Dermis blood vessel endothelial cell (primary cell): ENCODE results near the gene SEMA4B. TPM values are rescaled to one million over a fixed set of nuclear protein-coding genes. Genes with fewer than 3 reads are reported as not detected.

ENCODE experiments used
- DNase-seq: peaks from one replicate; pipeline ENCODE4 v3.0.0; 2010
- total RNA-seq: library from RNA; depleted of rRNA; stranded (reverse); fragments of >200 nt; gene quantifications from 2 replicates; pipeline ENCODE4 v1.2.3, GENCODE V29; 2014

The SEMA4B gene
- total RNA-seq, 1 donor from 2014 or later = 6.3 TPM

DNA sequence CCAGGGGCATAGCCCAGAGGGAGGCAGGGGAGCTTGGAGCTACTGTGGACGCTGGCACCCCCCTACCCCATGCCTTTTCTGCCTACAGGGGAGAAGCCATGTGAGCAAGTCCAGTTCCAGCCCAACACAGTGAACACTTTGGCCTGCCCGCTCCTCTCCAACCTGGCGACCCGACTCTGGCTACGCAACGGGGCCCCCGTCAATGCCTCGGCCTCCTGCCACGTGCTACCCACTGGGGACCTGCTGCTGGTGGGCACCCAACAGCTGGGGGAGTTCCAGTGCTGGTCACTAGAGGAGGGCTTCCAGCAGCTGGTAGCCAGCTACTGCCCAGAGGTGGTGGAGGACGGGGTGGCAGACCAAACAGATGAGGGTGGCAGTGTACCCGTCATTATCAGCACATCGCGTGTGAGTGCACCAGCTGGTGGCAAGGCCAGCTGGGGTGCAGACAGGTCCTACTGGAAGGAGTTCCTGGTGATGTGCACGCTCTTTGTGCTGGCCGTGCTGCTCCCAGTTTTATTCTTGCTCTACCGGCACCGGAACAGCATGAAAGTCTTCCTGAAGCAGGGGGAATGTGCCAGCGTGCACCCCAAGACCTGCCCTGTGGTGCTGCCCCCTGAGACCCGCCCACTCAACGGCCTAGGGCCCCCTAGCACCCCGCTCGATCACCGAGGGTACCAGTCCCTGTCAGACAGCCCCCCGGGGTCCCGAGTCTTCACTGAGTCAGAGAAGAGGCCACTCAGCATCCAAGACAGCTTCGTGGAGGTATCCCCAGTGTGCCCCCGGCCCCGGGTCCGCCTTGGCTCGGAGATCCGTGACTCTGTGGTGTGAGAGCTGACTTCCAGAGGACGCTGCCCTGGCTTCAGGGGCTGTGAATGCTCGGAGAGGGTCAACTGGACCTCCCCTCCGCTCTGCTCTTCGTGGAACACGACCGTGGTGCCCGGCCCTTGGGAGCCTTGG, 27.0 kb downstream of the SEMA4B start:
- no peak for DNase-seq

GRCh38 chr15:90228960-90229359, 27.8 kb downstream of the SEMA4B start:
- DNase-seq = no peak

- no peak for DNase-seq
Measured at GRCh38 chr15:90230071-90230494, 29.0 kb downstream of the SEMA4B start.

GRCh38 chr15:90230610-90231009, 29.5 kb downstream of the SEMA4B start:
- DNase-seq = no peak

- no peak for DNase-seq
Measured at GRCh38 chr15:90231028-90232017, 30.2 kb downstream of the SEMA4B start.

DNA sequence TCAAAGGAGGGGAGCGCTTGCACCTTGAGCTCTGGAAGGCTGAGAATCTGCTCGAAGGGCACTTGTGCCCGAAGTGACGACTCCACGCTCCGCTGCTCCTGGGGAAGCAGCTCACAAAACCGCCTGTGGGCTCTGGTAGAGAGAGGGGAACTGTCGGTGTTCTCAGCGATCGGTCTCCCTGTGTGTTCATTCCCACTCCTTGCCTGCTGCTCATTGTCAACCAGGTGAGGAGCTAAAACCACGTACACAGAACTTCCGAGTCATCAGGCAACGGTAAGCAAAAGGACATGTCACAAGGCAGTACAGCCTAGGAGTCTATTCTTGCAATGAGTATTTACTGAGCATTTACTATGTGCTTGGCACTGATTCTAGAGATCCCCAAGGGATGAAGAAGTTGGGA, 31.1 kb downstream of the SEMA4B start:
- no peak for DNase-seq

- DNase-seq = no peak
Measured at GRCh38 chr15:90232941-90233386, 31.8 kb downstream of the SEMA4B start.

DNA sequence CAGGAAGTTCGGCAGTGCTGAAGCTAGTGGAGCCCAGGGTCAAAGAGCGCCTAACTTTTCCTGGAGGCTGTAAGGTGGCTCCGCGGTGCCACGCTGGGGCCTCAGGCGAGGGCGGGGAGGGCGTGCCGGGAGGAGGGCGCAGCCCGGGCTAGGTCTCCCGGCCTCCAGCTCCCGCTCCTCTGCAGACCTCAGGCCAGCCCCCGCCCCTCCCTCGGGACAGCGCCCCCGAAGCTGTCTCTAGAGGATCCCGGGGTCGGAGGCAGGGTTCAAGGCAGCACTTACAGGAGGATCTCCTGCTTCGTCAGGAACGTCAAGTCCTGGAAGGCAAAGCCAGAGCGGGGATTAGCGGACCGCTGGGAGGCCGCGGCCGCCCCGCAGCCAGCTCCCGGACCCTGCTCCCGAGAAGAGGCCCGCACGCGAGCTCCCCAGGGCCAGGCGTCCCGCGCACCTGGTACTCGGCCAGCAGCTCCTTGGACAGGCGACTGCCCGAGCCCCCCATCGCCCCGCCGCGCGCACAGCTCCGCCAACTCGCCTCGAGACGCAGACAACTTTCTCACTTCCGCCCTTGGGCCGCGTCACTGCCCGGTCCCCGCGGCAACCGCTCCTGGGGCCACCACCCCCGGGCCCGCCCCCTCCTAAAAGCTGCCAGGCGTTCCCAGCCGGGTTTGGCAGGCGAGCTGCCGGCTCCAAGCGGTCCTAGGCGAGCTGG, 32.4 kb downstream of the SEMA4B start, which contains the start of gene CIB1:
Gene CIB1, minus strand, starts transcription at position 555 of the 709 bp plus-strand sequence. Its CDS starts 56 bp downstream, at position 499.
- DNase-seq = peak; percentile 97

- peak; percentile 27 for DNase-seq
Measured at GRCh38 chr15:90234096-90234988, 33.2 kb downstream of the SEMA4B start, which contains the start of gene GDPGP1. Gene GDPGP1, plus strand, starts transcription at chr15:90234209. Its CDS starts 6,700 bp downstream, at chr15:90240909.

GRCh38 chr15:90239371-90239770, 38.2 kb downstream of the SEMA4B start:
- DNase-seq = no peak

DNA sequence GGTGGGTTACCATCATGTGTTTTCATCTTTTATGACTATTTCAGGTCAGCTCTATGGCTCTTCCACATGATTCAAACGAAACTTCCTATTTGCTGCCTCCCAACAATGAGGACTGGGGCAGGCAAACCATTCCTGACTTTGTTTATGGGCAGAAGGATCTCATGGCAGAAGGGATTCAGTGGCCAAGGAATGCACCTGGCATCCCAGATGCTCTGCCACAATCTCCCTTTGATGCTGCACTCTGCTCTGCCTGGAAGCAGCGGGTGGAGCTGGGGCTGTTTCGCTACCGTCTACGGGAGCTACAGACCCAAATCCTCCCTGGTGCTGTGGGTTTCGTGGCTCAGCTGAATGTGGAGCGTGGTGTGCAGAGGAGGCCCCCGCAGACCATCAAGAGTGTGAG, 39.7 kb downstream of the SEMA4B start:
- DNase-seq = no peak

GRCh38 chr15:90241343-90242192, 40.4 kb downstream of the SEMA4B start:
- DNase-seq = no peak

DNA sequence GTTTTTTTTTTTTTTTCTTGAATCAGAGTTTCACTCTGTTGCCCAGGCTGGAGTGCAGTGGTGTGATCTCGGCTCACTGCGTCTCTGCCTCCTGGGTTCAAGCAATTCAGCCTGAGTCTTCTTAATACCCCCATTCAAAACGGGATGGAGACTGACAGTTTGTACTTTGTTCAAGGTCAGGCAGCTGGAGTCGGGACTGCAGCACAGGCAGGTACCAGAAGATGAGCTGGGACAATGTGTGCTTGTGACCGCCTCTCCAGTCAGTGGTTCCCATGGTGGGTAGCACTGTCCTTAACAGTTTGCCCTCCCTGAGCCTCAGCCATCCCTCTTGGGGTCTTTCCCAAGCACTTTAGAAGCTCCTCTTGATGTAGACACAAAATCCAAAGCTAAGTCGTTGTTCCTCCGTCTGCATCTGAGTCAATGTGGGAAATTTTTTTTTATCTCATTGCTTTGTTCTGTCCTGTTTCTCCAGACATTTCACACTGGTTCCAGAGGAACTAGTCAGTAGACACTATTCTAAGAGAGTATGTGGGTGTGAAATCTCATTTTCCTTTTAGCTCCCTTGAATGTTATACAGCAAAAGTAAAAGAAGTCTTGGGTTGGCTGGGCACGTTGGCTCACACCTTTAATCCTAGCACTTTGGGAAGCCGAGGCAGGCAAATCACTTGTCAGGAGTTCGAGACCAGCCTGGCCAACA, 43.0 kb downstream of the SEMA4B start:
- DNase-seq = no peak

- DNase-seq = no peak
Measured at GRCh38 chr15:90248789-90249202, 47.7 kb downstream of the SEMA4B start.

DNA sequence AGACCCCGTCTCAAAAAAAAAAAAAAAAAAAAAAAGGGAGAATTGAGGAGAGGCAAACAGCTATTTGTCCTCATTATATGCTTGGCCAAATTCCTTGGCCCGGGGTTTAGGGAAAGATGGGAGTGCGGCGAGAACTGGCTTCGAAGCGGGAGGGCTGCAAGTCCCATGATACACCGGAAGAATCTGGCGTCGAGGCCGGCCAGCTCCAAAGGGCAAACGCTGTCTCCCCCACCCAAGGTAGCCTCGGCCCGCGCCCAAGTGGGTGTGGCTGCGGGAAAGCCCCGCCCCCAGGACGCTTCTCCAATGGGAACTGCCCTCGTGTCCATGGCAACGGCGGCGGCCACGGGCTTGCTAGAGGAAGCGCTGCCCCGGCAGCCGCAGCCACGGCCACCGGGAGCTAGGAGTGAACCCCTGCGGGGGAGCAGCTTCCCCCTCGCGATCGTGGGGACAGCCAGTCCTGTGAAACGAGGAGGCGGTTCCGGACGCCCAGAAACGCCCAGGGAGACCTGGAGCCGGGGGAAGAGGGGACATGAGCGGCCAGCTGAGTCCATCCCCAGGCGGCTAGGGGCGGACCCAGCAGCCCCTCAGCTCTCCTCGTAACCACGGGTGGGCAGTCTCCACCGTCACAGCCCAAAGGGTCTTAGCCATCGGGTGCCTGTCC, 48.2 kb downstream of the SEMA4B start, which contains the start of gene TTLL13:
Gene TTLL13, plus strand, starts transcription at position 354 of the 661 bp plus-strand sequence. CDS start 1,075 bp downstream, outside the sequence.
- peak; percentile 88 for DNase-seq

- DNase-seq = no peak
Measured at GRCh38 chr15:90257776-90258175, 56.6 kb downstream of the SEMA4B start.

GRCh38 chr15:90259524-90259923, 58.4 kb downstream of the SEMA4B start:
- peak; percentile 62 for DNase-seq

GRCh38 chr15:90260731-90261130, 59.6 kb downstream of the SEMA4B start:
- DNase-seq = peak; percentile 57

DNA sequence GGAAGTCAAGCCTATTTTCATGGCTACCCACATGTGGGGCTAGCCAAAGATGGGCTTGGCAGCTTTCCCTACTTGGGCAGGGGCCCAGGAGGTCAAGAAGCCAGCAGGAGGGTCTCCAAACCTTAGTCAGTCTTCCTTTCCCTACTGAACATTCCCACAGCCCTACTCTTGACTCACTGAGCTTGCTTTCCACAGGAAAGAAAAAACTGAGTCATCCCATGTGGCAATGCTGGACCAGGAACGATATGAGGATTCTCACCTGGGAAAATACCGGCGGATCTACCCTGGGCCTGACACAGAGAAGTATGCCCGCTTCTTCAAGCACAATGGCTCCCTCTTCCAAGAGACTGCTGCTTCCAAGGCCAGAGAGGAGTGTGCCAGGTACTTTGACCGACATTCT, 60.7 kb downstream of the SEMA4B start:
- peak; percentile 88 for DNase-seq
